AG09319 (cell line): ENCODE results near the gene AP3D1.

Experiments
- DNase-seq: peaks from one replicate; pipeline ENCODE4 v3.0.0-alpha.2; 2010; ENCODE audit warnings: low read depth; ENCODE audit errors: extremely low read depth
- TF ChIP-seq, protein P1 (sequence below): IDR thresholded peaks from 2 replicates; pipeline ENCODE4 v1.5.1; 2011; ENCODE audit warnings: low read depth, mild to moderate bottlenecking, inconsistent platforms, low read length, moderate library complexity

The AP3D1 gene

DNA sequence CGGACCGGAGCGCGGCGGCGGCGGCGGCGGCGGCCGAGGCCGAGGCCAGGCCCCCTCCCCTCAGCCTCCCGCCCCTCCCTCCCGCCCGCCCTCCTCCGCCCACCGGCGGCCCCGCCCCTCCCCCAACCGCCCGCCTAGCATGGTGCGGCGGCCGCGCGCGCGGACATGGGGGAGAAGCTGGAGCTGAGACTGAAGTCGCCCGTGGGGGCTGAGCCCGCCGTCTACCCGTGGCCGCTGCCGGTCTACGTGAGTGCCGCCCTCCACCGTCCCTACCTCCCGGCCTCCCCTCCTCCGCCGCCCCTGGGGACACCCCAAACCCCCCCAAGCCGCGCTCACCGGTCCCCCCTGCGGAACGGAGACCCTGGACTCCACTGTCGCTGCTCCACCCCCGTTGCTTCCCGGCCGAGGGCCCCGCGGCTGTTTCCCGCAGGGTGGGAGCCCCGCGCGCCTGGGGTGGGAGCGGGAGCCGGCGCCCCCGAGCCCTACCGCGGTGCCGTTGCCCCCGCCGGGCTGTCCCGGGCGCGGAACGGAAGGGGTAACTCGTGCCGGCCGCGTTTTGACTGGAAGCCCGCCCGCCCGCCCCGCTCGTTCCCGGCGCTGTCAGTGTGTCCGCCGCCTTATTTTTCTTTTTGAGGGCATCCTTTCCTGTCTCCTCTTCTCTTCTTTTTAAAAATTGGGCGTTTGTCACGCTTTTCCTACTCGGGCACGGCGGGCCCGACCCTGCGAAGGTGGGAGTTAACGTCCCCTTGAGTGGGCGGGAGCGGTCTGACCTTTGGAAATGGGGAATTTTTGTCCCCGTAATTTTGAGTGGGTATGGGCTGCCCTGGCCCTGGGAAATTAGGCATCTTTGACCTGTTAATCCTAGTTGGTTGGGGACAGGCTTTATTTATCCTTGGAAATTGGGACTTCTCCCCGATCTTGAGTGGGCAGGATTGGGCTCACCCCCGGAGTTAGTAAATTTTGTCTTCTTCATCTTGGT lies 12.9 kb upstream of the AP3D1 start:
- TF ChIP-seq, protein P1, sequence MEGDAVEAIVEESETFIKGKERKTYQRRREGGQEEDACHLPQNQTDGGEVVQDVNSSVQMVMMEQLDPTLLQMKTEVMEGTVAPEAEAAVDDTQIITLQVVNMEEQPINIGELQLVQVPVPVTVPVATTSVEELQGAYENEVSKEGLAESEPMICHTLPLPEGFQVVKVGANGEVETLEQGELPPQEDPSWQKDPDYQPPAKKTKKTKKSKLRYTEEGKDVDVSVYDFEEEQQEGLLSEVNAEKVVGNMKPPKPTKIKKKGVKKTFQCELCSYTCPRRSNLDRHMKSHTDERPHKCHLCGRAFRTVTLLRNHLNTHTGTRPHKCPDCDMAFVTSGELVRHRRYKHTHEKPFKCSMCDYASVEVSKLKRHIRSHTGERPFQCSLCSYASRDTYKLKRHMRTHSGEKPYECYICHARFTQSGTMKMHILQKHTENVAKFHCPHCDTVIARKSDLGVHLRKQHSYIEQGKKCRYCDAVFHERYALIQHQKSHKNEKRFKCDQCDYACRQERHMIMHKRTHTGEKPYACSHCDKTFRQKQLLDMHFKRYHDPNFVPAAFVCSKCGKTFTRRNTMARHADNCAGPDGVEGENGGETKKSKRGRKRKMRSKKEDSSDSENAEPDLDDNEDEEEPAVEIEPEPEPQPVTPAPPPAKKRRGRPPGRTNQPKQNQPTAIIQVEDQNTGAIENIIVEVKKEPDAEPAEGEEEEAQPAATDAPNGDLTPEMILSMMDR = no peak
- no peak for DNase-seq

DNA sequence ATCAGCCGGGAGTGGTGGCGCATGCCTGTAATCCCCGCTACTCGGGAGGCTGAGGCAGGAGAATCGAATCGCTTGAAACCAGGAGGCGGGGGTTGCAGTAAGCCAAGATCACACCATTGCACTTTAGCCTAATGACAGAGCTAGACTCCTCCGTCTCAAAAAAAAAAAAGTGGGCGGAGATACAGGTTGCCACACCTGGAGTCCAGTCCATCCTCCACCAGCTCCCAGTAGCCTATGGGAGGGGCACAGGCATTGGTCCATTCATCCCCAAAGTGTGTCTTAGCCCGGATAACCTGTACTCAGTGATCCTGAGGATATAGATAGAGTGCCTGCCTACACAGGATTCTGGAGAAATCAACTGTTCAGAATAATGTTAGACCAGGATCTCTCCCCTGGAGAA lies 9.0 kb upstream of the AP3D1 start:
- DNase-seq = no peak
- TF ChIP-seq, protein P1 = no peak

DNA sequence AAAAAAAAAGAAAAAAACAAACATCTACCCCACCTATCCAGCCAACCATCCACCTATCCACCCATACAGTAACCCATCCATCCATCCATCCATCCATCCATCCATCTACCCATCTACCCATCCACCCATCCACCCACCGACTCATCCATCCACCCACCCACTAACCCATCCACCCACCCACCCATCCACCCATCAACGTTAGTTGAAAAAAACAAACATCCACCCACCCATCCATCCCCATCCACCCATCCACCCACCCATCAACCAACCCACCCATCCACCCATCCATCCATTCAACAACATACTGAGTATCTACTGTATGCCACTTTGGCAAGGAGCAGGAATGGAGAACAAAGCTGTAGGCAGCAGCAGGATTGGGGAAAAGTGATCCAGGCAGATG lies 6.1 kb upstream of the AP3D1 start:
- DNase-seq = no peak

DNA sequence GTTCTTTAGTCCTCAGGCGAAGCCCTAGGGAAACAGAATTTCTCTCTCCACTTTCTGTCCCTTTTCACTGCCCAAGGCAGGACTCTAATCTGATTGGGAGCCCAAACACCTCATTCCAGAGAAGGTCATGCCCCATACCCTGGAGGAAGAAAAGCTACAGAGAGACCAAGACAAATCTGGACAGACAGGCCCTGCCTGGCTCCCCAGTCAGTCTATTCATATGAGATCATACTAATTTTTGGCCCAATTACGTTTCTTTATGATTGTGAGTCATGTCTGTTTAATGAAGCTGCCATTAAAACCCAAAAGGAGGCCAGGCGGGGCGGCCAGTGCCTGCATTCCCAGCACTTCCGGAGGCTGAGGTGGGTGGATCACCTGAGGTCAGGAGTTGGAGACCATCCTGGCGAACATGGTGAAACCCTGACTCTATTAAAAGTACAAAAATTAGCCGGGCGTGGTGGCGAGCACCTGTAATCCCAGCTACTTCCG lies 3.3 kb upstream of the AP3D1 start:
- no peak for DNase-seq
- TF ChIP-seq, protein P1 = no peak

More for the DNA sequence above, 6.1 kb upstream of the AP3D1 start:
- TF ChIP-seq, protein P1 = no peak

DNA sequence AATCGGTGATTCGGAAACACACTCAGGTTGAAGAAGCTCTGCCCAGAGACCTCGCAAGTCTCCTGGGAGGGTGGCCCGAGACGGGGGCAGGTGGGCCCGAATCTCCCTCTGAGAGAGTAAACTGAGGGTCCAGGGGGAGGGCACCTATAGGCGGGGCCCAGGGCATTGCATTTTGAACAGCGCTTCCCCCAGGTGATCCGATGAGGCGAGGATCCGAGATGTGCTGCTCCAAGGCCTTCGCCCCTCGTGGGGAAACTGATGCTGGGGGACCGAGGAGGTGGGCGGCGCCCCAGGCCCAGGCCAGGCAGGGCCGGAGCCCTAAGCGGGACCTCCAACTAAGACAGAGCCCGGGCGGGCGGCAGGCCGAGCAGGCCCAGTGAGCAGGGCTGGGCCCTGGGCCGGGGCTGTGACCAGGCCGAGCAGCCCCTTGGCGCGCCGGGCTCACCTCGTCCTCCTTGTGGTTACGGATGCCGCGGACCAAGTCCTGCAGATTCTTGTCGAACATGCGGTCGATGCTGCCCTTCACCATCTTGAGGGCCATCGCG lies 500 bp downstream of the AP3D1 start:
- DNase-seq = no peak
- TF ChIP-seq, protein P1 = no peak

DNA sequence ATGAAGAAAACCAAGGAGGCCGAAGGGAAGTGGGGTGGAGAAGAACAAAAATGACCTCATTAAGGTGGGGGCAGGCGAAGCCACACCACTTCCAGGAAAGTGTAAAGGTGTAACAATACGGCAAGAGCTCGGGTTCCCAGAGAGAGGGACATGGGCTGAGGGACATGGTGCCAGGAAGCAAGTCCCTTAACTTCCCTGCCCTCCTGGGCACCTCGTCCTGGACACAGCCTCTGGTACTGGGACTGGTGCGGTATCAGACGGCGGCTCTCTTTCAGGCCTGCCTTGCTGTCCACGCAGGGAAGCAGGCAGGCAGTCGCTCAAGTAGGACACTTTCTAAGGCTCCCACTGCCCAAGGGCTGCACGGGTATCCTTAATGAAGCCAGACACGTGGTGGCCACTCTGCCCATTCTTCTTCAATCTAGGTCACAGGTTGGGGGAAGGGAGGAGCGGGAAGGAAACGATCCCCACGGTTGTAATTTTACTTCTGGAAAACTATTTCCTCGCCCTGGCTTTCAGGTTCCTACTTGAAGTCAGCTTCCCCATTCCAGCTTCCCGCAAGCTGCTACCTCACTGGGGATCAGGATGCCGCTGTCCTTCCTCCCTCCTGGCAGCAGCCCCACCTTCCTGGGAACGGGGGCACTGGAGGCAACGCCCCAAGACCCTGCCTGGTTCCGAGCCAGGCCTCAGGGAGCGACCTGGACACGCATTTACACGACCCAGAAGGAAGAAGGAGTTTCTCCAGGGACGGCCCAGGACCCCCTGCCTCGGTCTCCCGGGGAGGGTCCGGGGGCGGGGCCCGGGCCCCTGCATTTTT lies 1.2 kb downstream of the AP3D1 start:
- DNase-seq = no peak

More for the DNA sequence above, 1.2 kb downstream of the AP3D1 start:
- TF ChIP-seq, protein P1 = no peak
